DMS114 treated with DMSO at 0.1 percent for 48 hours (cell line): Measurements from ENCODE around the gene PNMA8A.

Experiments
- DNase-seq: peaks from one replicate; lab custom pipeline; 2025; ENCODE audit not compliant: unreplicated experiment; lab: John Stamatoyannopoulos, UW

PNMA8A gene

GRCh38 chr19:46428239-46429135 lies 42.9 kb downstream of the PNMA8A start, which contains the start of gene PNMA8C:
PNMA8C (minus strand) TSS chr19:46428936; CDS start chr19:46428359, 577 bp downstream.
- no peak for DNase-seq

GRCh38 chr19:46427518-46428045 lies 43.8 kb downstream of the PNMA8A start:
- DNase-seq = no peak

GRCh38 chr19:46426506-46427162 lies 44.7 kb downstream of the PNMA8A start:
- DNase-seq = peak; percentile 60

GRCh38 chr19:46426035-46426505 lies 45.3 kb downstream of the PNMA8A start:
- no peak for DNase-seq

GRCh38 chr19:46423188-46423587 lies 48.2 kb downstream of the PNMA8A start:
- no peak for DNase-seq

GRCh38 chr19:46422344-46422743 lies 49.0 kb downstream of the PNMA8A start:
- no peak for DNase-seq

- no peak for DNase-seq
These were observed 51.3 kb downstream of the PNMA8A start for GRCh38 chr19:46420056-46420455.
